GM19035 (cell line): Measurements from ENCODE around the gene SPATS2L.

Source experiments
- ATAC-seq: cut with Tn5 transposase; IDR thresholded peaks from one replicate; pipeline ENCODE4 v1.9.1; 2021; ENCODE audit not compliant: unreplicated experiment

SPATS2L gene, protein sequence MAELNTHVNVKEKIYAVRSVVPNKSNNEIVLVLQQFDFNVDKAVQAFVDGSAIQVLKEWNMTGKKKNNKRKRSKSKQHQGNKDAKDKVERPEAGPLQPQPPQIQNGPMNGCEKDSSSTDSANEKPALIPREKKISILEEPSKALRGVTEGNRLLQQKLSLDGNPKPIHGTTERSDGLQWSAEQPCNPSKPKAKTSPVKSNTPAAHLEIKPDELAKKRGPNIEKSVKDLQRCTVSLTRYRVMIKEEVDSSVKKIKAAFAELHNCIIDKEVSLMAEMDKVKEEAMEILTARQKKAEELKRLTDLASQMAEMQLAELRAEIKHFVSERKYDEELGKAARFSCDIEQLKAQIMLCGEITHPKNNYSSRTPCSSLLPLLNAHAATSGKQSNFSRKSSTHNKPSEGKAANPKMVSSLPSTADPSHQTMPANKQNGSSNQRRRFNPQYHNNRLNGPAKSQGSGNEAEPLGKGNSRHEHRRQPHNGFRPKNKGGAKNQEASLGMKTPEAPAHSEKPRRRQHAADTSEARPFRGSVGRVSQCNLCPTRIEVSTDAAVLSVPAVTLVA

DNA sequence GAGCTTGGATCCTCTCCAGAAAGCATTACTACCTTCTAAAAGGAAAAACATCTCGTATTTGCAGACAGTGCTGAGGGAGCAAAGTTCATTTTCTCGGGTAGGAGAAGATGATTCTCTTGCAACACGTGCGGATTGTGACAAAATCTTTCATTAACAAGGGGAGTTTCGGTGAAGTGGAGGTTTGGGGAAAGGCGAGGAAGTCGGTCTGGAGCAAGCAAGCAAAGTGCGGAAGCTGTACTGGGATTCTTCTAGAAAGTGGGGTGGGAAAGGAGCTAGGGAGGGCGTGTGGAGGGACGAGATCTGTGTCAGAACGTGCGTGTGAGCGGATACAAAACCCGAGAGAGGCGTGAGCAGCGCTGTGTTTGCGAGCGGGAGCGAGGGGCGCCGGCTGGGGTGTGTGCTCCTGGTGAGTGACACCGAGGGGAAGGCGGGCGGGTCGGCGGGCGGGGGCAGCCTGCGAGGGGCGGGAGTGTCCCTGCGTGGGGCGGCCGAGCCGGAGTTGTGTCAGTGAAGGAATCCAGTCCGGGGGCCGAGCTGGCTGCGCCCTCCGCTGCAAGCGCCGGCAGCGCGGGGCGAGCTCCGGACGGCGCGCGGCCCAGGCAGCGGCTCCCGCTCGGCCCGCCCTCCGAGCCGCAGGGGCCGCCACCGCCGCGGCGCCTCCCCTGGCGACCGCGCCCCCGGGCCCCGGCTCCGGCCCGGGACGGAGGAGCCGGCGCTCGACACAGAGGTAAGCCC lies at the start of gene SPATS2L:
TSS of gene SPATS2L (plus strand) at position 498 of the 735 bp plus-strand sequence. CDS start 82,552 bp downstream, outside the sequence.
- ATAC-seq, result peak; percentile 53

DNA sequence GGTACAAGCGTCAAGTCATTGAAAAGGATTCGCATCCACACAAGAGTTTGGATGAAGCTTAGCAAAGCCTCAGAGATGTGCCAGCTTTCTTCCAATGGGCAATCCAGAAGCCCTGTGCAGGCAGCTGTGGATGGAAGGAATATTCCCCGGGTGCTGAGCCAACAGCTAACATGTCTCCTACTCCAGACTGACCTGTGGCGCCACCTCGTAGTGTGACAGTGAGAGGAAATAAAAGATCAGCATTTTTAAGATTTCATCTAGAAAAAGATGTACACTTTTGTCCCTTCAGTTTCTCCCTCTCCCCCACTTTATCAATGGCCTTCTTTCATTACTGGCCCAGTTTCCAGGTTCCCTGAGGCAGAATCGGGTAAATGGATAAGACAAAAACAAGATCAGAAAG lies 48.9 kb upstream of the SPATS2L start:
- ATAC-seq, result no peak

DNA sequence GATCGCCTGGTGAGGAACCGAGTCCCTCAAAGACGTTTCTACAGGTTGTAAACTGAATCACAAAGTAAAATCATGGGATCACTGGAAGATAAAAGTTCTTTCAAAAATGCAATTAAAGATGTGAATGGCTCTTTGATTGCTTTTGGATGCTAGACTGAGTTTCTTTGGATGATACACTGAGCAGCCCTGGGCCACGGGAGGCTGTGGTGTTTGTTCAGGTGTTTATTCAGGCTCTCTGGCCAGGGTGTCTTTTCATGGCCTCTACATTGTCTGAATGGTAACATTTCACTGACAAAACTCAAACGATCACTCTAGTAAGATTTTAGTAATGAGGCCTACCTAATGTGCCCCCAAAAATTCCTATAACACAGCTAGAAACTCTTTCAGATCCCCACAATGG lies 48.4 kb upstream of the SPATS2L start:
- ATAC-seq, result no peak

DNA sequence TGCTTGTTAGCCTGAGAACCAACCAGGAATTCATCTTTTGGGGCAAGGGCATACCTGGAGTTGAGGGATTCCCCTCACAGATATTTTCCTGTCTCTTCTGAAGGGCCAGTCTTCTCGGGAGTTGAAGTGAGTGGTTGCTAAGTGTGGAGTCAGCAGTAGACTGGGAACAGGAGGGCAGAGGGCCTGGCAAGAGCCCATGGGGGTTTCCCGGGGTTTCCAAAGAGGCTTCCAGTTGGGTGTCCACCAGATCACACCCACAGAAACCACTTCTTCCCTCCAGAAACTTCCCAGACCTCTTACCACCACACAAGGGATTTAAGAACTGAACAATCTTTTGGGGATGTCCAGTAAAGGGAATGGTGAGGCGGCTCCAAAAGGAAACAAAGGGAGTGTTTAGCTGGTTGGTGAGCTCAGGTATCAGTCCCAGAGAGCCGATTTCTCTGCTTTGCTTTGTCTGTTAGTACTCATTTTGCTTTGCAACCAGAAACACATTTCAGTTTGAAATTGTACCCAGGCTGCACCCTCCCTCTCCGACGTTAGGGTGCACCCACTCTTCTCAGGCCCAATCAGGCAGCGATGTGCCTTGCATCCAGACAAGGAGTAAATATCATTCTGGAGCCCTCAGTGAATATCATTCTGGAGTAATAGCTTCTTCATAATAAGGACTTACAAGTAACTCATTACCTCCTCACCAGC lies 47.5 kb upstream of the SPATS2L start:
- ATAC-seq, result no peak

DNA sequence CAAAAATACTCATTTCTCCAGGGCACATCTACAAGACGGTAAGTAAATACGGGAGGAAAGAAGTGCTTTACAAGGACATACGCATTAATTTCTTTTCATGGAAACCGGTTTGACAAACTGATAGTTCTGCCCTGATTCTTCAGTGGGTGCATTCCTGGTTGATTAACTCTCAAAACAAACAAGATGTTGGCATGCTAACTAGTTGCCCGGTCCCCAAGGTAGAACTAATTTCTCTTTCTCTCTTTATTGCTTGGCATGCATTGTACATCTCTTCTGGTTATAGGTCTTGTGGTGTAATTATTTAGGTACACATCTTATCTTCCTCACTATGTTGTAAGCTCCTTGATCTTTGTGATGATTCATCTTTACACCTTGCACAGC lies 46.9 kb upstream of the SPATS2L start:
- no peak for ATAC-seq

DNA sequence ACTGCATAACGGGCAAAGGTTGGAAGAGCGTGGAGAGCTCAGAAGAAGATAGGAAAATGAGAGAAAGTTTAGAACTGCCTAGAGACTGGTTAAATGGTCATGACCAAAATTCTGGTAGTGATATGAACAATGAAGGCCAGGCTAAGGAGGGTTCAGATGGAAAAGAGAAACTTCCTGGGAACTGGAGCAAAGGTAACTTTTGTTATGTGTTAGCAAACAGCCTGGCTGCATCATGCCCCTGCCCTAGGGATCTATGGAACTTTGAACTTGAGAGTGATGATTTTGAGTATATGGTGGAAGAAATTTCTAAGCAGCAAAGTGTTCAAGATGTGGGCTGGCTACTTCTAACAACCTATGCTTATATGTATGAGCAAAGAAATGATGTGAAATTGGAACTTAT lies 44.4 kb upstream of the SPATS2L start:
- ATAC-seq, result no peak

DNA sequence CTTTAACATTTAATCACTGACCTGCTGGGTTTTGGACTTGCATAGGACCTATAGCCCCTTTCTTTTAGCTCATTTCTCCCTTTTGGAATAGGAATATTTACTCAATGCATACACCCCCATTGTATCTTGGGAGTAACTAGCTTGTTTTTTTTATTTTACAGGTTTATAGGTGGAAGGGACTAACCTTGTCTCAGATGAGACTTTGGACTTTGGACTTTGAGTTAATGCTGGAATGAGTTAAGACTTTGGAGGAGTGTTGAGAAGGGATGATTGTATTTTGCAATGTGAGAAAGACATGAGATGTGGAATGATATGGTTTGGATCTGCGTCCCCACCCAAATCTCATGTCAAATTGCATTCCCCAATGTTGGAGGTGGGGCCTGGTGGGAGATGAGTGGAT lies 43.2 kb upstream of the SPATS2L start:
- no peak for ATAC-seq

DNA sequence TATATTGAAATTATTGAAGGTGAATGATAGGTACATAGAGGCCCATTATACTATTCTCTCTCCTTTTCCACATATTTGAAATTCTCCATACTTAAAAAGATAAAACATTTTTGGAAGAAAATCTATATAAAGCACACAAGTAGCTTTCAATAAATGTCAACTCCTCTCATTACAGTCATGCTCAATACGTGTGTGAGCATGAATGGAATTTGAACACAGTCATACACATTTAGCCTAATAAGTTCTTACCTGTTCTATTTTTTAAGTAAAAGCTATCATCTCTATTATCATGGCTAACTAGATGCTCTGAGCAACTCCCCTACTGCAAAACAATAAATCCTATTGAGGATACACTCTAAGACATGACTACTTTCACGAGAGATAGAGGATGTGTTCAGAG lies 41.9 kb upstream of the SPATS2L start:
- ATAC-seq, result no peak

DNA sequence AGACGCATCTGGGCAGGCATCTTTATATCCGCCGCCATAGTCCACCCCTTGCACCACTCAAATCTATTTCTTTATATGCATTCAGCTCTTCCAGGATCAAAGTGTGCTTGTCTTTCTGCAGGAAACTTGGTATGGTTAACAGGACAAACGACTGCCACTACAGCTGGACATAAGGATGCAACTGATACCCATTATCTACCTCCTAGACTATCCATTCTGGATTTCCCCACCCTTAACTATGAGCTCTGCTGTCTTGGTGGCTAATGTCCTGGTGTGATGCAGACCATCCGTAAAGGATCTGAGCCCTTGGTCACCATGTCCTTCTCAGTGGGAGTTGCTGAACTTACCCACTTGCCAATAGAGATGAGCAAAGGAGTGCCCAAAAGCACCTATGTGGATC lies 40.1 kb upstream of the SPATS2L start:
- no peak for ATAC-seq

DNA sequence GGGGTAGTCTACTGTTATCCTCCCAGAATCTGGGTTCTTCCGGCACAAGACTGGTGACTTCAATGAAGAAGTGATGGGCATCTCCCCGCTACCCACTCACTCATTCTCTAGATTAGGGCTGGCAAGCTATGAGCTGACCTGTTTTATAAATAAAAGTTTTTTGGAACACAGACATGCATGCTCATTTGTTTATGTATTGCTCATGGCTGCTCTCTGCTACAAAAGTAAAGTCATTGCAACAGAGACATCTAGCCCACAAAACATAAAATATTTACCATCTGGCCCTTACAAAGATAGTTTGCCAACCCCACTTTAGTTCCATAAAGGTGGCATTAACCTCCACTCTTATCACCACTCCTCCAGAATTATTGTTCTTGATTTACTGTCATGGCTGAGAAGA lies 39.1 kb upstream of the SPATS2L start:
- ATAC-seq, result no peak

DNA sequence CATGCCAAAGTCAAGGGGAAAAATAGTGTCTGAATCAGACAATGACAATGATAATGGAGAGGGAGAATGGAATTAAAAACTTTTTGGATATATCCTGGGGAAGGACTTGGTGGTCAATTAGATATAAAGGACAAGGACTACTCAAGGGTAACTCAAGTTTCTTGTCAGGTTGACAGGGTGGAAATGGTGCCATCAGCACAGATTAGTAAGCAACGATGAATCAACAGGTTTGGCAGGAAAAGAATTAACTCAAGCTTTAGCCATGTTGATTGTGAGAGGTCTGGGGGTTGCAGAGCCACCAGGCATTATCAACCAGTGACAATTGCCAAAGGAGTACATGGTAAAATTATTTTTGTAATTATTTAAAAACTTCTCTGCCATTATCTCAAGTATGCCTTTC lies 35.8 kb upstream of the SPATS2L start:
- no peak for ATAC-seq

DNA sequence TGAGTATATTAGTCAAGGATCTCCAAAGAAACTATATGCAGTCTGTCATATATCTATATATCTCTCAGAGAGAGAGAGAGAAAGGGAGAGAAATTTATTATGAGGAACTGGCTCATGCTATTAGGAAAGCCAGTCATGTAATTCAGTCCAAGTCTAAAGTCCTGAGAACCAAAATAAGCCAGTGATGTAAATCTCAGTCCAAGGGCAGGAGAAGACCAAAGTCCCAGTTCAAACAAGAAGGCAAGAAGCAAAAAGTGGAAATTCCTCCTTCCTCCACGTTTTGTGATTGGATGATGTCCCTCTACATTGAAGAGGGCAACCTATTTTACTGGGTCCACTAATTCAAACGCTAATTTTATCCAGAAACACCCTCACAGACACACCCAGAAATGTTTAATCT lies 34.2 kb upstream of the SPATS2L start:
- ATAC-seq, result no peak

DNA sequence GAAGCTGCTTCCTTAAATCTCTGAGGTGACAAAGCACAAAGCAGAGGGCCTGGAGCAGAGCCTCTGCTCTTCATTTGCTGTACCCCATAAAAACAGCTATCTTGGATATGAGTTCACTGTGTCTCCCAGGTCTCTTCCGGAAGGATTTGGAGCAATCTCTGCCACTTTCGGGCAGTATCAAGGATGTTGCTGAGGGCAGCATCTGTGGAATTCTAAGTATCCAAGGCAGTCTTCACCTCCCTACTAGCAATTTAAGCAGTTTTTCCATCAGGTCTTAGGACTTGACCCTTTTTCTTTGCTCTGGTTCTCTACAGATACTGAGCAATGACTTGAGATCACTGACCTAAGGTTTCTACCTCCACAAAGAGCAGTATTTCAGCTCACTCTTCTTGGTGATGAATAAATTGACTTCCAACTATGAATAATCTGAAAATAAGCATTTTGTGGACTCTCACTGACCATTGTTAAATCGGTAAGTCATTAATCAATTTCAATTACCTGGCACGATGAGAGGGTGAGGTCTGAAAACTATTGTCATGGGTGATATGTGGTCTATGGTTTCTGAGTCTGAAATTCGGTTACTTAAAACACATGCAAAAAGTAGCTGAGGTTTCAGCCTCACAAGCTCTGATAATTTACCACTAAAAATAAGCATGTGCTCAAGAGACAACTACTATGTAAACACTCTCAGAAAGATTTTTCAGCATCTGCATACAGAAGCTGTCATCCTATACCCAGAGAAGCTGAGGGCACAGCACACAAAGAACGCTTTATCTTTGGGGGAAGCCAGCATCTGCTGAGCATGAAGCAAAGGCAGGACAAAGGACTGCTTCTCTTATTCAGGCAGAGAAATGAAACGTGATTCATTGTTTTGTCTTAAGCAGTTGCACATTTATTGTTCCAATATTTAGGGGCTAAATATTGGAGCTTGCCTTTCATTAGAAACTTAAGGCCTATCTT lies 32.1 kb upstream of the SPATS2L start:
- no peak for ATAC-seq

DNA sequence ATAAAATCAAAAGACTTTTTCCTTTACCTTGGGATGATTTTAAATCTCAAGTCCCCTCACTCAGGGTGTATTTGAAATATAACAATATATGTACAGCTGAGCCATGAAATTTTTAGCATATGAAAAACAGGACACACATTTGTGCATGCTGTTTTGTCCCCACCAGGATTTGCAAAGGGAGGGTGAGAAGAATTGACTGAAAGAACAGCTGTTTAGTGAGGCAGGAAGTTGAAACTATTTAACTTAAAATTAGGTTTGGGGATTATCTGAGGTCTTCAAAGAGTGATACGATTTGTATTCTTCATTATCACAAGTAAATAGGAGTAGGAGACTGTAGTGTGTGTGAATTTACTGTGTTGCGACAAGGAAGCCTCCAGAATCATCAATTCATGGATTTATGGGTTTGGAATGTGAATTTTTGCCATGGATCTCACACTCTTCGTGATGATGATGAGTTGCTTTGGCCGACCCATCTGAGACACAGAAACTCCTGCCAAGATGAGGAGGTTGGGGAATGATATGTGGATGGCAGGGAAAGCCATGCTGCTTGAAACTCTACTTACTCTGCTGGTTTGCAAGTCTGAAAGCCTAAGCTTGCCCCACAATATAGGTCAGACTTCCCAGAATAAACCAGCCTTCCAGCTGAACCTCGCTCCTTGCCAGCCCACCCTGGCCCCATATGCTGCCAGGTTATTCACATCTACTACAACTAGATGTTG lies 31.0 kb upstream of the SPATS2L start:
- no peak for ATAC-seq

DNA sequence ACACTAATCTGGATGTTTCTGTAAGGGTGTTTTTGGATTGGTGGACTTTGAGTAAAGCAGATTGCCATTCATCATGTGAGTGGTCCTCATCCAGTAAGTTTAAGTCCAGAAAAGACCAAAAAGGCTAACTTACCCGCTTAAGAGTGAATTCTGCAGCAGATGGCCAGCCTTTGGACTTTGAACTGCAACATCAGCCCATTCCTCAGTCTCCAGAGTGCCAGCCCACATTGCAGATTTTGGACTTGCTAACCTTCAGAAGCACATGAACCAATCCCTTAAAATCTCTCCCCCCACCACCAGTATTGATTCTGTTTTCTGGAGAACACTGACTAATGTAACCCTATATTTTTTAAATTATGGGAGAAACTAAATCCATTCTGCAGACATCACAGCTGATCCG lies 30.0 kb upstream of the SPATS2L start:
- ATAC-seq, result no peak

DNA sequence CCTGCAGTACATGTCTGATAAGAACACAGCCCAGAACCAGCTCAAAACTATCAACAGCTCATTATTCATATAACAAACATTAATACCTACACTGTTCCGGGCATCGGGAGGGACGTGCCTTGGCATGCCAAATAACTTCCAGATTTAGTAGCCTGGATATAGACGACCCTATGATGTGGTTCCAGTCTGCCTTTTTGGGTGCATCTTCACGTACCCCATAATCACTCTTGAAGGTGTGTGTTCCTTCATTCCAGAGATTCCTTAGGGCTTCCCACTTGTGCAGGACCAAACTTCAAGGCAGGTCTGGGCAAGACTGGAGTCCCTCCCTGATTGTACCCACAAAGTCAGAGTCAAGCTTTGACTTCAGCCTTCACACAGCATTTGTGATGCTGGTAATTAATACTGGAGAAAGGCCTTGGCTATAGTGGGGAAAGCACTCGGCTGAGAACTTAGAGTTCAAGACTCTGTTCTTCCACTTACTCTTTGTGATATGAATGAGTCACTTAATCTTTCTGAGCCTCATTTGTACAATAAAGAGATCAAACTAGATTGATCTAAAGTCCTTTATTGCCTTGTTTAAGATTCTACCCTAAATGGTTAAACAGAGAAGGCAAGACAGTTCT lies 27.7 kb upstream of the SPATS2L start:
- ATAC-seq, result no peak

DNA sequence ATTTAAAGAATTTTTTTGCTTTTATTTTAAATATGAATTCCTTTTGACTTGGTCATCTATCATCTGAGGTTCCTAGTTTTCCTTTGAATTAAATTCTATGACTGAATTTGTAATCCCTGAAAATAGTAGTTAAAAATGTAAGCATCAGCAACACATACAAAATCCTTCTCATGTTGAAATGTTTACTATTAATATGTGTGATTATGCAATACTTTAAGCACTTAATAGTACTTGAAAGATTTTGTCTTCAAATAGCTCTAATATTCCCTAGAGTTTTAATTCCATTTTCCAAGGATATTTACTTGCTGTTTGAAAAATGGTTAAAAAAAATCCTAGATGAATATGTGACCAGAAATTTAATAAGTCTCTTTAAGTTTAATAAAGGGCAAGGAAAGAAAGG lies 26.6 kb upstream of the SPATS2L start:
- ATAC-seq, result no peak

DNA sequence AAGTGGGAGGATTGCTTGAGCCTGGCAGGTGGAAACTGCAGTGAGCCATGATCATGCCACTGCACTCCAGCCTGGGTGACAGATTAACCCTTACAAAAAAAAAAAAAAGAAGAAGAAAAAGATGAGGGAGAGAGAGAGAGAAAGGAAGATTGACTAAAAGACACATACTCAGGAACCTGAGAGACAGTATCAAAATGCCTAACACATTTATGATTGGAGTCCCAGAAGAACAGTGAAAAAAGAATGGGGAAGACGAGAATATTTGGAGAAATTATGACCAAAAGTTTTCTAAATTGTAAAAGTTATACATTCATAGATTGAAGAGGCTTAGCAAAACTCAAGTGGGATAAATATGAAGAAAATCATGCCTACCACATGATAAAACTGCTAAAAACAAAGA lies 19.9 kb upstream of the SPATS2L start:
- ATAC-seq, result no peak

DNA sequence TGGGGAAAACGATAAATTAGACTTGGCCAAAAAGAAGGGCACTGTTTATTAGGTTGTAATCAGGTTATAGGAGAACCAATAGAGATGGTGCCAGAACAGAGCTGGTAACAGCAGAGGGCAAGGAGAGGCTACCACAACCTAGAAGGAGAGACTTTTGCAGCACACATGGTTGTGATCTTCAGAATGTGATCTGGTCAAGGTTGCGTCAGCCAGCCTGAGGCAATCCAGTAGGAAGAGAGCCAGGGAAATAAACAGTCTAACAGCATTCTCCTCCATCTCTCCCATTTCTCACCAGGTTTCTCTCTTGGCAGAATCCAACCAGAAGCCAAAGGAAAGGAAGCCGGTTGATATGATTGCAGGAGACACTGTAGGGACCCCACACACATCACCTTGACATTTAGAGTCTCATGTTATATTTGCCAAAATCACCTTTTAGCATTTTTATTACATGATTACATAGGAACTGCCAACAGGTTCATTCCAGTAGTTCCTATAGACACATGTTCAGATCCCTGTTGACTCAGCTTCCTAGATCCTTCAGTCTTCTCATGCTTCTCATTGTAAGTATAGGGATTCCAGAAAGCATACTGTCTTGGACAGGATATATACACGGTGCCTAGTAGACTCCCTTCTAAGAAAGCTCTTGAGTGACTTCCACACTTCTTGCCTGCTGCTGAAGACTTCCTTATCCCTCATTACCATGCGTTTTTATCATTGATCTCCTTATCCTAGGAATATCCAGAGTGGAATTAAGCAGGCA lies 17.6 kb upstream of the SPATS2L start:
- no peak for ATAC-seq
